GM12865 (cell line): ENCODE data around the gene B4GALT1.

Experiments used
- DNase-seq: peaks from one replicate; pipeline ENCODE4 v3.0.0; 2010; ENCODE audit warnings: low read depth
- H3K4me3 ChIP-seq: 2 replicates; pipeline ENCODE4 v1.5.1; 2011; ENCODE audit warnings: mild to moderate bottlenecking, low read depth, low read length, control low read depth
- TF ChIP-seq, protein P1 (sequence below): IDR thresholded peaks from 2 replicates; pipeline ENCODE4 v1.5.1; 2011; ENCODE audit warnings: low read length, control low read depth, low read depth, inconsistent platforms; ENCODE audit not compliant: insufficient read depth; ENCODE audit errors: missing control alignments

B4GALT1 gene

DNA sequence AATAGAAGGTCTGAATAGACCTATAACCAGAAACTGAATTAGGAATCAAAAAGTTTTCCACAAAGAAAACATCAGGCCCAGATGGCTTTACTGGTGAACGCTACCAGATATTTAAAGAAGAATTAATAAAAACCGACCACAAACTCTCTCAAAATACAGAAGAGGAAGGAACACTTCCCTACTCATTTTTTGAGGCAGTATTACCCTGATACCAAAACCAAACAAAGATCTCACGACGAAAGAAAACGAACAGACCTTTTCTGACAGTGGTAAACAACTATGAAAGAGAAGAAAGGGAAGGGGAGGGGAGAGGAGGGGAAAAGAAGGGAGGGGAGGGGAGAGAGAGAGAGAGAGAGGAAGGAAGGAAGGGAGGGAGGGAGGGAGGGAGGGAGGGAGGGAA, 13.5 kb downstream of the B4GALT1 start:
- H3K4me3 ChIP-seq = peak overlapping the region; percentile 30; the same call in 1 of the 2 replicates
- DNase-seq = peak; percentile 56
- TF ChIP-seq, protein P1, sequence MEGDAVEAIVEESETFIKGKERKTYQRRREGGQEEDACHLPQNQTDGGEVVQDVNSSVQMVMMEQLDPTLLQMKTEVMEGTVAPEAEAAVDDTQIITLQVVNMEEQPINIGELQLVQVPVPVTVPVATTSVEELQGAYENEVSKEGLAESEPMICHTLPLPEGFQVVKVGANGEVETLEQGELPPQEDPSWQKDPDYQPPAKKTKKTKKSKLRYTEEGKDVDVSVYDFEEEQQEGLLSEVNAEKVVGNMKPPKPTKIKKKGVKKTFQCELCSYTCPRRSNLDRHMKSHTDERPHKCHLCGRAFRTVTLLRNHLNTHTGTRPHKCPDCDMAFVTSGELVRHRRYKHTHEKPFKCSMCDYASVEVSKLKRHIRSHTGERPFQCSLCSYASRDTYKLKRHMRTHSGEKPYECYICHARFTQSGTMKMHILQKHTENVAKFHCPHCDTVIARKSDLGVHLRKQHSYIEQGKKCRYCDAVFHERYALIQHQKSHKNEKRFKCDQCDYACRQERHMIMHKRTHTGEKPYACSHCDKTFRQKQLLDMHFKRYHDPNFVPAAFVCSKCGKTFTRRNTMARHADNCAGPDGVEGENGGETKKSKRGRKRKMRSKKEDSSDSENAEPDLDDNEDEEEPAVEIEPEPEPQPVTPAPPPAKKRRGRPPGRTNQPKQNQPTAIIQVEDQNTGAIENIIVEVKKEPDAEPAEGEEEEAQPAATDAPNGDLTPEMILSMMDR = no peak

DNA sequence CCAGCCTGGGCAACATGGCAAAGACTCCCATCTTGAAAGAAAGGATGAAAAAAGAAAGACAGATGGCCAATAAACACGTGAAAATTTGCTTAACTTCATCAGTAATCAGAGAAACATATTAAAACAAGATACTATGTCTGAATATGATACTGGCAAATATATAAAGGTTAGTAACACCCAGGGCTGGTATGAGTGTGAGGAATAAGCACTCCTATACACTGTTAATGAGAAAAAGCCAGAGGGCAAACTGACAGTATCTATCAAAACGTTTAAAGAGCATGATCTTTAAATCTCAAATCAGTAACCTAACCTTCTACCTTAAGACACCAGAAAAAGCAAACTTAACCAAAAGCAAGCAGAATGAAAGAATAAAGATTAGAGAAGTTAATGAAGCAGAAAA, 14.1 kb downstream of the B4GALT1 start:
- peak overlapping the region; percentile 30; the same call in 1 of the 2 replicates for H3K4me3 ChIP-seq
- TF ChIP-seq, protein P1 = no peak
- DNase-seq = no peak

DNA sequence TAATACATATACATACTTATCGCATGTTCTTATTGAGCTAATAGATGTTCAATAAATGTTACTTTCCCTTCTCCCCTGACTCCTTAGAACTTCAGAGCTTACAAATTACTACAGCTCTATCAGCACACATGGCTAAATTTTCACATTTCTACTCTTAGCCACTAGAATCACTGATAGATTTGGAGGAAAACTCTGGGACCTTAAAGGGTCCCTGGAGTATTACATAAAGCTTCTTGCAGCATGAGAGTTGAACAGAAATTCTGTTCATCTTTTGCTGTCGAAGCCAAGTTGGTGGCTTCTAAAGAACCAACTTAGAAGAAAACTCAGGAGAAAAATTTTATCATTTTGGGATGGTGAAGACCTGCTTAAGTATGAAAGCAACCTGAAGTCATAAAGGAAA, 15.5 kb downstream of the B4GALT1 start:
- DNase-seq = no peak
- H3K4me3 ChIP-seq = no peak overlapping the region
- TF ChIP-seq, protein P1 = no peak

GRCh38 chr9:33151007-33151557, 16.1 kb downstream of the B4GALT1 start:
- no peak for DNase-seq
- TF ChIP-seq, protein P1 = no peak
- no peak overlapping the region for H3K4me3 ChIP-seq

- TF ChIP-seq, protein P1 = no peak
- no peak for DNase-seq
- H3K4me3 ChIP-seq = no peak overlapping the region
Measured at GRCh38 chr9:33148367-33149014, 18.6 kb downstream of the B4GALT1 start.

- no peak overlapping the region for H3K4me3 ChIP-seq
- TF ChIP-seq, protein P1 = no peak
- DNase-seq = no peak
Measured at GRCh38 chr9:33147416-33148169, 19.5 kb downstream of the B4GALT1 start.

DNA sequence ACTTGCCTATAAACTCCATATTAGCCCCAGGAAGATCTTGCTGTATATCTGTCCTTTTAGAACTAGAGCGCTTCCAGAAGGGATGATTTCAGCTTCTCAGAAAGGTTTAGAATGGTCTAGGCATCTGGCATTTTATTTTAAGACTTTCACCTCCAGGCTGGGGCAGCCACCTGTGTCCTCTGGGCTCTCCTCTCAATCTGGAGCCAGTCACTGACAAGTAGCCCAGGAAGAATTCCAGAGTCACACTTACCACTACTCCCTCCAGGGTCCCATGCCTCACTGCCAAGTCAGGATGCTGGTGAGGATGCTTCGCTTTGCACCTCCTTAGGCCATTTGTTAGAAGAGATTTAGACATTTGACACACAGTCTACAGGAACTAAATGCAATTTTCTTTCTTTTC, 20.8 kb downstream of the B4GALT1 start:
- TF ChIP-seq, protein P1 = no peak
- H3K4me3 ChIP-seq = no peak overlapping the region
- no peak for DNase-seq
